Parathyroid adenoma (tissue), 2 donors: ENCODE results near the gene CD96.

Experiments used
- H2AFZ ChIP-seq: fragments of 300-600 bp; sonication (generic); one replicate; pipeline ENCODE4 v1.7.0; 2017; ENCODE audit warnings: antibody characterized with exemption, mild to moderate bottlenecking
- H3K27ac ChIP-seq: fragments of 300-600 bp; sonication (generic); one replicate; pipeline ENCODE4 v1.7.0; 2017
- H3K27me3 ChIP-seq: fragments of 300-600 bp; sonication (generic); one replicate; pipeline ENCODE4 v1.7.0; 2017; ENCODE audit warnings: low read length; ENCODE audit not compliant: control insufficient read depth, insufficient read depth
- H3K36me3 ChIP-seq: fragments of 300-600 bp; sonication (generic); one replicate; pipeline ENCODE4 v1.7.0; 2017; ENCODE audit warnings: low read length; ENCODE audit not compliant: control insufficient read depth, insufficient read depth
- H3K4me1 ChIP-seq: fragments of 300-600 bp; sonication (generic); one replicate; pipeline ENCODE4 v1.7.0; 2017; ENCODE audit warnings: control low read depth
- H3K4me2 ChIP-seq: fragments of 300-600 bp; sonication (generic); one replicate; pipeline ENCODE4 v1.7.0; 2017; ENCODE audit warnings: low read length
- H3K4me3 ChIP-seq: fragments of 300-600 bp; sonication (generic); one replicate; pipeline ENCODE4 v1.7.0; 2017; ENCODE audit warnings: low read depth, low read length
- H3K79me2 ChIP-seq: fragments of 300-600 bp; sonication (generic); one replicate; pipeline ENCODE4 v1.7.0; 2017; ENCODE audit warnings: control low read depth
- H3K9ac ChIP-seq: fragments of 300-600 bp; sonication (generic); one replicate; pipeline ENCODE4 v1.7.0; 2017; ENCODE audit warnings: mild to moderate bottlenecking
- H3K9me3 ChIP-seq: fragments of 300-600 bp; sonication (generic); one replicate; pipeline ENCODE4 v1.7.0; 2017; ENCODE audit warnings: low read length; ENCODE audit not compliant: control insufficient read depth
- CTCF ChIP-seq: fragments of 300-600 bp; sonication (generic); IDR thresholded peaks from one replicate; pipeline ENCODE4 v1.7.0; 2017; ENCODE audit warnings: antibody characterized with exemption, mild to moderate bottlenecking
- donor health status: primary hyperparathyroidism.

CD96 gene

GRCh38 chr3:111648991-111649579 is 107.1 kb downstream of the CD96 start:
- Histone ChIP-seq H3K9me3 (no peaks in the 10 kb centered on the region), H3K27ac (no peak overlapping the region), H3K4me2 (no peak overlapping the region), H3K4me3 (no peak overlapping the region), H2AFZ (no peak overlapping the region), H3K27me3 (no peaks in the 10 kb centered on the region), H3K79me2 (no peaks in the 10 kb centered on the region), H3K36me3 (no peaks in the 10 kb centered on the region), H3K9ac (no peak overlapping the region), H3K4me1 (no peaks in the 10 kb centered on the region)
- TF ChIP-seq CTCF: no peak

- Histone ChIP-seq H3K4me3 (no peak overlapping the region), H2AFZ (no peak overlapping the region), H3K27me3 (no peaks in the 10 kb centered on the region), H3K36me3 (no peaks in the 10 kb centered on the region), H3K4me1 (no peaks in the 10 kb centered on the region), H3K27ac (no peak overlapping the region), H3K9me3 (no peaks in the 10 kb centered on the region), H3K4me2 (no peak overlapping the region), H3K9ac (no peak overlapping the region), H3K79me2 (no peaks in the 10 kb centered on the region)
- no peak for TF ChIP-seq CTCF
Measured at GRCh38 chr3:111650378-111651275, 108.6 kb downstream of the CD96 start.

- H2AFZ ChIP-seq: no peak overlapping the region
- no peaks in the 10 kb centered on the region for H3K9me3 ChIP-seq
- no peak overlapping the region for H3K4me2 ChIP-seq
- H3K4me1 ChIP-seq: no peaks in the 10 kb centered on the region
- no peaks in the 10 kb centered on the region for H3K79me2 ChIP-seq
- H3K9ac ChIP-seq: no peak overlapping the region
- no peaks in the 10 kb centered on the region for H3K27me3 ChIP-seq
- no peak overlapping the region for H3K27ac ChIP-seq
- H3K36me3 ChIP-seq: no peaks in the 10 kb centered on the region
- H3K4me3 ChIP-seq: no peak overlapping the region
- TF ChIP-seq CTCF: no peak
Measured at GRCh38 chr3:111652492-111653180, 110.6 kb downstream of the CD96 start.

GRCh38 chr3:111653766-111654165 is 111.8 kb downstream of the CD96 start:
- H3K27me3 ChIP-seq: no peaks in the 10 kb centered on the region
- H3K4me2 ChIP-seq: no peak overlapping the region
- H3K79me2 ChIP-seq: no peaks in the 10 kb centered on the region
- no peaks in the 10 kb centered on the region for H3K4me1 ChIP-seq
- no peaks in the 10 kb centered on the region for H3K36me3 ChIP-seq
- no peaks in the 10 kb centered on the region for H3K9me3 ChIP-seq
- H3K4me3 ChIP-seq: no peak overlapping the region
- no peak overlapping the region for H3K9ac ChIP-seq
- H3K27ac ChIP-seq: no peak overlapping the region
- no peak for TF ChIP-seq CTCF
- no peak overlapping the region for H2AFZ ChIP-seq
